ENCODE measurements around the gene CD274. TPM values are rescaled to one million over a fixed set of nuclear protein-coding genes. Genes with fewer than 3 reads are reported as not detected.

Gene CD274
- total RNA-seq, 1 donor from 2014 or later: 4.6 TPM

DNA sequence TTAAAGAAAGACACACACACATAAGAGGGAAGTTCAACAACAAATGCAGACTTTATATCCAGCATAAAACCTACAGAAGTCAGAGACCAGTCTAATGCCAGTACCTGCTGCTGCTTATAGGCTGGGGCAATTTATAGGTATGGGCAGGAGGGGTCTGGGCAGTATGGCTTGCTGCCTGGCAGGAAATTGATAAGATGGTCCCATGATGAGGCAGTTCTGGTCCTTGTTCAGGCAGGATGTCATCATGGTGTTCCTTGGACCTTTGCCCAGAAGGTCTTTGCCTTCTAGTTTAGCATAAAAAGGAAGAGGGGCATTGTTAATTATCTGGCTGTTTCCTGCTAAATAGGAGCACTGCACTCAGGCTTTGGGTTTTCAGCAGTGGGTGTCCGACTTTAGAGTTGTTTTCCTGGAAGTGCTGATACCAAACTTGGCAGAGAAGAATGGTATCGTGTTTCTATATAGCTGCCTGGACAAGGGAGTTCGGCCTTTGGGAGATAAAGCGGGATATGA is 49.6 kb downstream of the CD274 start:
- peak; percentile 48 for DNase-seq (ENCODE audit: low spot score)

DNA sequence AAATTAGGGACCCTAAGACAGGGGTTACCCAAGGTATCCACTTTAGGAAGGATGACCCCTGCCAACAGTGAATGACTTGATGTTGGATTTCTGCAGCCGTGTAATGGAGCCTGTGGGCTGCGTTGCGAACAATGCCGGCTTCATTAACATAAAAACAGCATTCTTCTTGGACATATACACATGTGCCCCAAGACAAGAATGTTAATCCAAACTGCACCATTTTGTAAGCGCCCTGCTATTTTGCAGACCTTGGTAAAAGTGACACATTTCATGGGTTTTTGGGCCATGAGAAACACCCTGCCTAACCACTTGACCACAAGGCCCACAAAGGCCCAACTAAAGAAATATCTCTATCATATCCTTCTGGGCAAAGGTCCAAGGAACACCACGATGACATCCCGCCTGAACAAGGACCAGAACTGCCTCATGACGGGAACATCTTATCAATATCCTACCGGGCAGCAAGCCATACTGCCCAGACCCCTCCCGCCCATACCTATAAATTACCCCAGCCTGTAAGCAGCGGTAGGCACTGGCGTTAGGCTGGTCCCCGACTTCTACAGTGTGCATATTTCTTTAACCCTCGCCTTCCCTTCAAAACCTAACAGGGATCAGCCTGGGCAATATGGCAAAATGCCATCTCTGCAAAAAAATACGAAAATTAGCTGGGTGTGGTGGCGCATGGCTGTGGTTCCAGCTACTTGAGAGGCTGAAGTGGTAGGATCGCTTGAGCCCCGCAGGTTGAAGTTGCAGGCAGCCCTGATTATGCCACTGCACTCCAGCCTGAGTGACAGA is 50.3 kb downstream of the CD274 start:
- no peak for DNase-seq (ENCODE audit: low spot score)

DNA sequence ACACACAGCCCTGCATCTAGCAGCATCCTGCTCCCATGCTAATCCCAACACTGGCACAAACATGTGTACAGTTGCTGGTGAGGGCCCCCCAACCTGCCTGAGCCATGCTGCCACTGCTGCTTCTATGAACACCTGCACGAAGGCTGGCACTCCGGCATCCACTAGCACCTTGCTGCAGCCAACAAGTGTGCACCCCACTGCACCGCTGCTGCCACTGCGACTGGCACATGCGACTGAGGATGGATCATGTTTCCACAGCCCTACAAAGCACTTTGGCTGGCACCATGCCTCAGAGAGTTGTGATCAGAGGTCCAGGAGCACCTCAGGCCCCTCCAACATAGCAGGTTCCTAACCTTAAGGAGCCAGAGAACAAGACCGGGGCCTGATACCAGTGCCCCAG is 52.2 kb downstream of the CD274 start:
- no peak for DNase-seq (ENCODE audit: low spot score)

DNA sequence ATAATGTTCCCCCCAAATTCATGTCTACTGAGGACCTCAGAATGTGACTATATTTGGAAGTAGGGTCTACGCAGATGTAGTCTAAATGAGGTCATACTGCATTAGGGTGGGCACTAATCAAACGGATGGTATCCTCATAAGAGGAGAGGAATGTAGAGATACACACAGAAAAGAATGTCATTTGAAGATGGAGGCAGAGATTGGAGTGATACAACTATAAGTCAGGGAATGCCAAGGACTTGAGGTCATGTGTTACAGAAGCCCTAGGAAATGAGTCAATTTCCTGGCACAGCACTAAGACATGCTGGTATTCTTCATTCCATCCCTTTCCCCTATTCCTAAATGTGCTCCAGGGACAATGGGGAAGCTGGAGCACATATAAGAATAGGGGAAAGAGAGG is 59.2 kb downstream of the CD274 start:
- DNase-seq (ENCODE audit: low spot score): peak; percentile 32

DNA sequence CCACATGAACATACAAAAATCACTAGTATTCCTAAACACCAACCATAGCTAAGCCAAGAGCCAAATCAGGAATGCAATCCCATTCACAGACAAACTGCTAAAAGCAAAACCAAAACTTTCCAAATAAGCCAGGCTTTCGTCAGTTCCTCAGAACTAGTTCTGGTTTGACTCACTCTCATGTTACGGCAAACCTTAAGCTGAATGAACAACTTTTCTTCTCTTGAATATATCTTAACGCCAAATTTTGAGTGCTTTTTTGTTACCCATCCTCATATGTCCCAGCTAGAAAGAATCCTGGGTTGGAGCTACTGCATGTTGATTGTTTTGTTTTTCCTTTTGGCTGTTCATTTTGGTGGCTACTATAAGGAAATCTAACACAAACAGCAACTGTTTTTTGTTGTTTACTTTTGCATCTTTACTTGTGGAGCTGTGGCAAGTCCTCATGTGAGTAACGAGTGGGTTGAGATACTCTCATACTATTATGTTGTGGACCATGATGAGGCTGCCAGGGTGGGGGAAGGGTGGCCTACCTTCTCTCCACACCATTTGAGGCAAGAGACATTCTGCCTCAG is 60.1 kb downstream of the CD274 start, which contains the start of gene PDCD1LG2:
Gene PDCD1LG2 (plus strand): TSS at position 172 of the 572 bp plus-strand sequence. CDS start 12,016 bp downstream, outside the sequence.
- DNase-seq (ENCODE audit: low spot score): peak; percentile 64

DNA sequence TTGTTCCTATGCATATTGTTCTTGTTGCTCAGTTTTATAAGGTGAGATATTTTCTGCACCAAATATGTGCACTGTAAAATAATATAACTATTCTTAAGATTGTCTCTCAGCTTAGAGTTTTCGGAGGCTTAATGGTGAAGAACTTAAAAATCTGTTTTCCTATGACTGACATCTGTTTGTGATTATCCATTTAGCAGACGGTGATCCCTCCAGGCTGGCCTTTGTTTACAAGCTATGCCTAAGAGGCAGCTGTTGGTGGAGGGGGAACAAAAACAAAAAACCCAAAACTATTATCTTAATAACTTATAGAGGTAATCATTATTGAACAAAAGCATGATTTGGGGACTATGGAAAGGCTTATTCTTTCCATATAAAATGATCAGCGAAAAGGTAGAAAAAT is 60.6 kb downstream of the CD274 start:
- DNase-seq (ENCODE audit: low spot score): no peak

DNA sequence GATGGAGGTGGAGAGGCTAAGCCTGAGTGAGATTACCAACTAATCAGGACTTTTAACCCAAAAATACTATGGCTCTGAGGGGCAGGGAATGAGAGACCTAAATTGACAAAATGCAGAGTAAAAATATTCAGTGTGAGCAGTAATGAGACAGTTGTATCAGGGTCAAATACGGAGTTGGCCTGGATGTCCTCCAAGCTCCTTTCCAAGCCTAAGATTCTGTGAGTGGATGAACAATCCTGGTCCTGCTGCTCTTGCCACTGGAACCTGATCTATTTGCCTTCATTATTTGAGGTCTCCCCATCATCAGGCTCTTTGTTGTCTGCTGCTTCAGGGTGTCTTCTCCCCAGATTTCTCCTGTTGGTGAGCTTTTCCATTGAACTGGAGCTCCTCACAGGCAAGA is 61.1 kb downstream of the CD274 start:
- DNase-seq (ENCODE audit: low spot score): no peak

DNA sequence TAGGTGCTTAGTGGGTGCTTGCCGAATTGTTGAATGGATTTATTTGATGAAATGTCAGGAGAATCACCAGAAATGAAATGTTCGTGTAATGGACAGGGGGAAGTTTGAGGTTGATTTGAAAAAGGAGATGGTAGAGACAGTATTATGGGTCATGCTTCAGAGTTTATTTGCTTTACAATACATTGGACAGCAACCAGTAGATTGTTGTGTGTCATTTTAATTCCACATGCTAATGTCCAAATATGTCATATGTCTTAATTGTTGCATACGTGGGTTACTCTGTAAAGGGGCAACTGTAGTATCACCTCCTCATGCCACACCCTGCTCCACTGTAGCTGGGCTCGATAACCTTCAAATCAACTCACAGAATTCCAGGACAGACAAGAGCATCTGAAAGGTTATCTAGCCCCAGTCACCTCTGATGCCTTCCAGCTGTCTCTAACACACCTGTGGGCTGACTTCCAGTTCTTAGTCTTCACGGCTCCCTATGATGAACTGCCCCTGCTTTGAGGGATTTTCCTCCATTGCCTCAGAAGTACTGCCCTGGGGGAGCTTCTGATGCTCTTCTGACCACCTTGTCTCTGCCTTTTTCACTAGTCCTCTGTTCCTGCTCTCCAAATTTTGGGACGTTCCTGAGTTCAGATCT is 61.7 kb downstream of the CD274 start:
- no peak for DNase-seq (ENCODE audit: low spot score)

DNA sequence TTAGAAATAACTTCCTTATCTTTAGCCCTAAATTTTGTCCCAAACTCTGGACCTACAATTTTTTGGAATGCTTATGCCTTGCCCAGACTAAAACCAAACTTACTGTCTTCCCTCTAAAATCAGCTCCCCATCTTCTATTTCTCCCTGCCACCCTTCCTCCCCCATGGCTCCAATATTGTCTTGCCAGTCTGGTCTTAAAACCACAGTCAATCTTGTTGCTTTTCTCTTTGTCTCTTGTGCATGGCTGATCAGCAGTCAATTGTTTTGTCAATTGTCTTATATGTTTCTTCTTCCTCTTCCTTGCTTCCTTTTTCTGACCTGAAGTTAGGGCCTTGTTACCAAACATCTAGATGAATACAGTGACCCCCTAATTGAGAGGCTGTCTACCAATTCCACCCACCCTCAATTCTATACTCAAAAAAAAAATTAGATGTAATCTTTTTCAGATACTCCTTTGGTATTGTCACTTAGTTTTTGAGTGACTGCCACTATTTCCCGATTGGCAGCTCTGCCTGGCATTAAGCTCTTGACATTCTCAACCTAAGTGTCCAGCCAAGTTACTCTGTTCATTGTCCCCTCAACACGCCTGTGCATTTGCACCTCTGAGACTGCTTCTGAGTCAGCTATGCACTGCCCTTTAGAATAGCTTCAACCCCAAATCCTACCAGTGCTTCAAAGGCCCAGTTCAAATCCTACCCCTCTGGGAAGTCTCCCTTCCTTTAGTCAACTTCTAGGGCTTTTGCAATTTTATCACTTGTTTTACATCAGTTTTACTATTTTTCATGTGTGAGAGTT is 62.5 kb downstream of the CD274 start:
- DNase-seq (ENCODE audit: low spot score): no peak

DNA sequence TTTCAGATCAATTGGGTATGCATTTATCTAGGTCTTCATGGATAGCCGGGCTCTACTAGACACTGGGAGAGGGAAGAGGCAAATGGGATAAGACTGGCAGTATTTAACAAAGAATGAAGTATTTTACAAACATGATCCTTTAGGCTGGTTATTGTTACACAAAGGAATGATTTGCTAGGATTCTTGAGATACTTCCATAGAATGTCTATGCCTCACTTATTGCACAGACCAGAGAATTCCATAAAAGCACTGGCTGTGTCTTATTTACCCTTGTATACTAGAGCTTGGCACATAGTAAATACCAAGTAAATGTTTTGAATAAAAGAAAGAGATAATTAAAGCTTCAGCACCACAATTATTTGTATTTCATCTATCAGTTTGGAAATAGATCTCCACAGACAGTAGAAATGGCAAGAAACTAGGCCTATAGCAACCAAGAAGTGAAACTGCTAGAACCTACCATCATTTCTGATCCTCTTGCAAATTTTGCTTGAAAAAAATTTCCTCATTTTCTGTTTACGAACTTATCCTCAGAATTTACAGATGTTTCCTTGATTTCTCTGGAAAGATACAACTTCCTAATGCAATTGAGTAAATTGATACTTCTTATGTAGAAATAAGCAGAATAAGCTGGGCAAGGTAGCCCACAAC is 63.7 kb downstream of the CD274 start:
- DNase-seq (ENCODE audit: low spot score): no peak

DNA sequence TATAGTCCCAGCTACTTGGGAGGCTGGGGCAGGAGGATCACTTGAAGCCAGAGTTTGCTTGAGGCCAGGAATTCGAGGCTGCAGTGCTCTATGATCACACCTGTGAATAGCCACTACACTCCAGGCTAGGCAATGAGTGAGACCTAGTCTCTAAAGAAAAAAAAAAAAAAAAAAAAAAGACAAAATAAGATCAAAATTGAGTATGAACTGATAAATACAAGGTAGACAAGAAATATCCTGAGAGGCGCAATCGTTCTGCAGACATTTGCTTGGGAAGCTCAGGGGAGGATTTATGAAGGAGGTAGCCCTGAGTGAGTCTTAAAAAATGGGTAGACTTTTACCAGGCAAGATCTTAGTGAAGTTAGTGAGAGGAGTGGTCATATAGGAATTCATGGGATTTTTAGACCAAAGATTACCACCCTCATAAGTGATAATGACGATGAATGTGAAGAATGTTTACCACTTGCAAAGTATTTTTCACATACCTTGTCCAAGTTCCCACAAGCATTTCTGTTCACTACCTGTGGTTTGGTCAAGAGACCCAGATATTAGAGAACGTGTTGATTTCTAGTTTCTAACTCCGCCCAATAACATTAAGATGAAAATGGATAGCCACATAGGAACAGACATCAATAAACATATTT is 64.4 kb downstream of the CD274 start:
- DNase-seq (ENCODE audit: low spot score): no peak

DNA sequence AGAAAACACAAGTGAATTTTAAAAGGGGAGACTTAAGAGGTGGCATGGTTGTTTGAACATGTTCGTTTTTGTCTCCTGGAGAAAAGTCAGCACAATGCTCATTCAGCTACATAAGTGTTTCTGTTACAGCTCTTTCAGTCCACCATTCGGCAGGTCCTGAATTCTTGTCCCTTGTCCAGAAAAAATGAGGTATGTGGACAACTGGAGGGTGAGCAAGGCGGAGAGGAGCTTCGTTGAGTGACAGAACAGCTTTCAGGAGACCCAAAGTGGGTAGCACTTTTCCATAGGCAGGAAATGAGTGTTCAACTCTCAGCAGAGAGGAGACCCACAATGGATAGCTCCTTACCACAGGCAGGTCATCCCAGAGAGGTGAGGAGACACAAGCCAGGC is 64.9 kb downstream of the CD274 start:
- no peak for DNase-seq (ENCODE audit: low spot score)

DNA sequence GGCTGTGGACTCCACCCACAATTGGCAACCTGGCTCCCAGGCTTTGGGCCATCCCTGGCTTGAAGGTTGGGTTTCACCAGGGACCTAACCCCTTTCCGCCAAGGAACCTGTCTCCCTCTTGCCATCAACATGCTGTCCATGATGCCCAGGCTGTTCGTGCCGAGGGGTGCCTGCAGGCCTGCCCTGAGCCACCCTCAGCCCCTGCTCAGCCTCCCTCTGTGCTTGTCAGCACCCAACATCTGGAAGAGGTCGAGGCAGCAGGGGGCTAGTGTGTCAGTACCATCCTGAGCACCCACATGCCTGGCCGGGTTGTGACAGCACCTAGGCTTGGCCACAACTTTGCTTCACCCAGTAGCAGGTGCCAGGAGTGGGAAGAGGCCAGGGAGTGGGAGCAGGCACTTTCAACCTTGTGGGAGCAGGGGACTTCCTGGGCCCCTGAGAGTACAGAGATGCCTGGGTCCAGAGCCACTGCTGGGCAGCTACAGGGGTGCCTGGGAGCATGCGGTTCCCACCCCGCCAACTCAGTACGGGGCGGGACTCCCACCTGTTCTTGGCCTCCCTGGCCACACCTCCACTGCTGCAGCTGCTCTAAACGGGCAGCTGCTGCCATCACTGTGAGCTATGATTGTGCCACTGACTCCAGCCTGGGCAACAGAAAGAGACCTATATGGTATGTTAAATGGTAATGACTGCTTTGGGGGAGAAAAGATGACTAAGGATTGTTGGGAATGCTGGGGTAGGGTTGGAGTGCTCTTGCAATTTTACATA is 66.3 kb downstream of the CD274 start:
- no peak for DNase-seq (ENCODE audit: low spot score)

DNA sequence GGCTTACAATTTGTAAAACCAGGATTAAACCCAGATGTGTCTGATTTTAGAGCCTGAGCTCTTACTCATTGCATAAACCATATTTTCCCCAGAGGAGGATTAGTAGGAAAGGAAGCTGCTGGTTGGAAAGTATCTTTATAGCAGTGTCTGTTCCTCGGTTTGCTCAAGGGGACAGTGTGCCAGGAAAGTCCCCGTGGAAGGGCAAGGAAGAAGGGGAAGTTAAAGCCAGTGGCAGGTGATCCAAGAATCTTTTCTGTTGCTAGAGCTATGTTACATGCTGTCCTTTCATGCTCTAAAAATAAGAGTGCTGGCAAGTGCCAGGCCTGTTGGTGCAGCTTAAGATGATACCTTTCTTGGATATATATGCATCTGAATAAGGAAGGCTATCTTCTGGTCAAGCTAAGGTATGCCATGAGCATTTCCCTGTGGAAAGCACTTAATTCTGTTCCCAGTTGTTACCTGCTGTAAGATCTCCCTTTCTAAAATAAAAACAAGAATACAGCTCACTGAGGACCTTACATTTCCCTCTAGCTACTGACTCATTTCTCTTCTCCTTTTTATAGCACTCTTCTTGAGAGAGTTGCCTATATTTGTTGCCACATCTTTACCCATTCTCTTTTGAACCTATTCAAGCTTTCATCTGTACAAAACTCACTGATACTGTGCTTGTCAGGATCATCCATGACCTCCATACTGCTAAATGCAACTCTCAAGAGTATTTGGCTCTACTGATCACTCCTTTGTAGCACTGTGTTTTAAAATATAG is 68.0 kb downstream of the CD274 start:
- no peak for DNase-seq (ENCODE audit: low spot score)

DNA sequence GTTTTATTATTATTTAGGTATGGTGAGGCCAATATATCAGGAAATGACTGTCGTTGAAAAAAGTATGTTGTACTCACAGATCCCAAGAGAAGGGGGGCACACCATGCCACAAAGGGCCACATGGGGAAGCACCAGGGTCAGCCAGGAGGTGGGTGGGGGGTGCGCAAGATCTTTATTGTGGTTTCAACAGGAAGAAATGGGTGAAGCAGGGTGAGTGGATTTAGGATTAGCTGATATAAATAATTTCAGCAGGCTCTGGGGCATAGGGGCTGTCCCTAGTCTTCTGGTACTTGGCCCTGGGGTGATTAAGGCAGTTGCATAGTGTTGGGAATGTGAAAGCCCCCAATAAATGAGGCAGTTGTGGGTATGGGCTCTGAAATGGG is 68.6 kb downstream of the CD274 start:
- DNase-seq (ENCODE audit: low spot score): no peak

Measured in umbilical cord (tissue), 2 donors.